GM23338 (cell line): ENCODE results near the gene ATG7. TPM values are rescaled to one million over a fixed set of nuclear protein-coding genes. Genes with fewer than 3 reads are reported as not detected.

Experiments used
- ATAC-seq: fragments of 200-7000 bp; cut with Tn5 transposase; 3 replicates; pipeline ENCODE4 v1.9.1; 2020
- DNase-seq: peaks from one replicate; pipeline ENCODE4 v3.0.0-alpha.2; 2015; ENCODE audit warnings: low spot score
- H2AFZ ChIP-seq: fragments of 200-600 bp; sonication (generic); 2 replicates; pipeline ENCODE4 v1.8.0; 2016; ENCODE audit warnings: antibody characterized with exemption, mild to moderate bottlenecking, moderate library complexity
- H3F3A ChIP-seq: fragments of 200-600 bp; sonication (generic); replicated peaks from 2 replicates; pipeline ENCODE4 v1.8.0; 2017; ENCODE audit warnings: antibody characterized with exemption, mixed run types, low read depth
- H3K27ac ChIP-seq: fragments of 200-600 bp; sonication (generic); 2 replicates; pipeline ENCODE4 v1.6.1; 2016; ENCODE audit warnings: low read depth
- H3K27me3 ChIP-seq: fragments of 200-600 bp; sonication (generic); 2 replicates; pipeline ENCODE4 v1.8.0; 2016; ENCODE audit warnings: mild to moderate bottlenecking, mixed run types, moderate library complexity; ENCODE audit not compliant: insufficient read depth
- H3K36me3 ChIP-seq: fragments of 200-600 bp; sonication (generic); 2 replicates; pipeline ENCODE4 v1.8.0; 2016; ENCODE audit warnings: mild to moderate bottlenecking; ENCODE audit not compliant: insufficient read depth
- H3K4me1 ChIP-seq: fragments of 200-600 bp; sonication (generic); 2 replicates; pipeline ENCODE4 v1.8.0; 2016; ENCODE audit warnings: mild to moderate bottlenecking, moderate library complexity; ENCODE audit not compliant: insufficient read depth
- H3K4me2 ChIP-seq: fragments of 200-600 bp; sonication (generic); 2 replicates; pipeline ENCODE4 v1.7.1; 2017; ENCODE audit warnings: mixed run types
- H3K4me3 ChIP-seq: fragments of 200-600 bp; sonication (generic); 2 replicates; pipeline ENCODE4 v1.6.1; 2016; ENCODE audit warnings: mixed run types
- H3K79me2 ChIP-seq: fragments of 200-600 bp; sonication (generic); replicated peaks from 2 replicates; pipeline ENCODE4 v1.8.0; 2017; ENCODE audit warnings: mild to moderate bottlenecking; ENCODE audit not compliant: insufficient read depth
- H3K9me2 ChIP-seq: fragments of 200-600 bp; sonication (generic); 2 replicates; pipeline ENCODE4 v1.8.0; 2017; ENCODE audit not compliant: insufficient read depth
- H4K20me1 ChIP-seq: fragments of 200-600 bp; sonication (generic); replicated peaks from 2 replicates; pipeline ENCODE4 v1.8.0; 2017; ENCODE audit warnings: mild to moderate bottlenecking; ENCODE audit not compliant: insufficient read depth
- H3K27ac Mint-ChIP-seq: 2 replicates; pipeline ENCODE4 v1.8.0; 2020; ENCODE audit warnings: inconsistent platforms, mild to moderate bottlenecking, moderate library complexity, mixed read lengths
- H3K27me3 Mint-ChIP-seq: 3 replicates; pipeline ENCODE4 v1.8.0; 2022; ENCODE audit warnings: low read depth, mild to moderate bottlenecking, moderate library complexity, mixed read lengths, inconsistent platforms; ENCODE audit not compliant: insufficient read depth, poor library complexity
- H3K36me3 Mint-ChIP-seq: 3 replicates; pipeline ENCODE4 v1.8.0; 2021; ENCODE audit warnings: low read depth, mild to moderate bottlenecking, inconsistent platforms, moderate library complexity, mixed read lengths
- H3K4me1 Mint-ChIP-seq: 3 replicates; pipeline ENCODE4 v1.8.0; 2020; ENCODE audit warnings: mild to moderate bottlenecking, inconsistent platforms, mixed read lengths
- H3K4me3 Mint-ChIP-seq: 3 replicates; pipeline ENCODE4 v1.8.0; 2021; ENCODE audit warnings: moderate library complexity, mild to moderate bottlenecking, inconsistent platforms, mixed read lengths
- H3K9me3 Mint-ChIP-seq: 3 replicates; pipeline ENCODE4 v1.8.0; 2020; ENCODE audit warnings: moderate library complexity, mild to moderate bottlenecking, inconsistent platforms, mixed read lengths
- CREB1 ChIP-seq: fragments of 250-450 bp; sonication (Bioruptor Pico); IDR thresholded peaks from 2 replicates; pipeline ENCODE4 v1.5.0; 2020; ENCODE audit warnings: low read depth, mild to moderate bottlenecking, moderate library complexity
- CTCF ChIP-seq, 2 experiments: fragments of 200-600 bp in 1 of 2; sonication (generic) in 1 of 2; conservative IDR thresholded peaks; 2 replicates each; pipeline versions ENCODE4 v1.5.1 to v1.6.1; 2016 to 2017; ENCODE audit warnings: antibody characterized with exemption in 2 of 2, low read depth in 2 of 2, mild to moderate bottlenecking in 2 of 2, moderate library complexity in 1 of 2
- JUNB ChIP-seq: IDR thresholded peaks from one replicate; pipeline ENCODE4 v1.6.1; 2016; ENCODE audit warnings: antibody characterized with exemption; ENCODE audit not compliant: unreplicated experiment
- REST ChIP-seq: IDR thresholded peaks from one replicate; pipeline ENCODE4 v1.6.1; 2018; ENCODE audit warnings: antibody characterized with exemption; ENCODE audit not compliant: unreplicated experiment
- STAT1 ChIP-seq: IDR thresholded peaks from one replicate; pipeline ENCODE4 v1.6.1; 2016; ENCODE audit warnings: antibody characterized with exemption; ENCODE audit not compliant: unreplicated experiment
- ZNF331 ChIP-seq: fragments of 250-450 bp; sonication (Bioruptor Pico); IDR thresholded peaks from 2 replicates; pipeline ENCODE4 v1.5.0; 2020; ENCODE audit warnings: low read depth, mild to moderate bottlenecking, moderate library complexity
- ZNF462 ChIP-seq: fragments of 250-450 bp; sonication (Bioruptor Pico); IDR thresholded peaks from 2 replicates; pipeline ENCODE4 v1.5.0; 2020; ENCODE audit warnings: mild to moderate bottlenecking, moderate library complexity
- polyA plus RNA-seq: library from polyadenylated mRNA; unstranded; fragments of >200 nt; fragmentation: Nextera tagmentation; extraction: Ambion mirVana; gene quantifications from 2 replicates; pipeline ENCODE4 v1.2.1, GENCODE V29; 2016
- total RNA-seq: library from RNA; depleted of rRNA; stranded (reverse); fragments of >200 nt; shearing (Covaris generic); gene quantifications from 2 replicates; pipeline ENCODE4 v1.2.3, GENCODE V29; 2014

ATG7 gene
- total and polyA plus RNA-seq, 2 experiments from 2014 or later = 16.2 to 36.7 TPM

- ATAC-seq (no peak), DNase-seq (no peak)
- Histone ChIP-seq H3K79me2 (no peaks in the 10 kb centered on the region), H4K20me1 (no peaks in the 10 kb centered on the region), H3K4me2 (no peak overlapping the region), H3K27ac (no peak overlapping the region), H3K4me3 (no peak overlapping the region), H2AFZ (no peak overlapping the region), H3K9me2 (no peaks in the 10 kb centered on the region), H3K4me1 (no peaks in the 10 kb centered on the region; the same call in 1 of the 2 replicates), H3F3A (no peaks in the 10 kb centered on the region), H3K36me3 (no peaks in the 10 kb centered on the region), H3K27me3 (no peaks in the 10 kb centered on the region)
- H3K9me3 Mint-ChIP-seq = no peaks in the 10 kb centered on the region
- H3K4me1 Mint-ChIP-seq = peaks cover 17% of the 10 kb centered on the region
- no peaks in the 10 kb centered on the region for H3K36me3 Mint-ChIP-seq
- no peak overlapping the region for H3K4me3 Mint-ChIP-seq
- TF ChIP-seq ZNF462 (CRISPR knock-in tag) (no peak), CTCF (conservative IDR thresholded peaks at IDR 0.05; ENCODE audit: low read depth in 2 of 2) (no peak), JUNB (no peak), CREB1 (CRISPR knock-in tag) (no peak), REST (no peak), ZNF331 (CRISPR knock-in tag) (no peak), STAT1 (no peak)
- H3K27me3 Mint-ChIP-seq = no peaks in the 10 kb centered on the region
- no peak overlapping the region for H3K27ac Mint-ChIP-seq
Observed at GRCh38 chr3:11384074-11384473, 111.9 kb downstream of the ATG7 start.
